ENCODE data around the gene GCLM.
"Not testable (repeated sequence)": the region's sequence is repeated elsewhere in the genome, so short reads cannot be mapped to it uniquely, and the experiment has no call there.

DNA sequence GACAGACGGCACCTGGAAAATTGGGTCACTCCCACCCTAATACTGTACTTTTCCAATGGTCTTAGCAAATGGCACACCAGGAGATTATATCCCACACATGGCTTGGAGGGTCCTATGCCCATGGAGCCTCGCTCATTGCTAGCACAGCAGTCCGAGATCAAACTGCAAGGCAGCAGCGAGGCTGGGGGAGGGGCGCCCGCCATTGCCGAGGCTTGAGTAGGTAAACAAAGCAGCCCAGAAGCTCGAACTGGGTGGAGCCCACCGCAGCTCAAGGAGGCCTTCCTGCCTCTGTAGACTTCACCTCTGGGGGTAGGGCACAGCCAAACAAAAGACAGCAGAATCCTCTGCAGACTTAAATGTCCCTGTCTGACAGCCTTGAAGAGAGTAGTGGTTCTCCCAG, 53.2 kb downstream of the GCLM start:
- TF ChIP-seq, protein P1, sequence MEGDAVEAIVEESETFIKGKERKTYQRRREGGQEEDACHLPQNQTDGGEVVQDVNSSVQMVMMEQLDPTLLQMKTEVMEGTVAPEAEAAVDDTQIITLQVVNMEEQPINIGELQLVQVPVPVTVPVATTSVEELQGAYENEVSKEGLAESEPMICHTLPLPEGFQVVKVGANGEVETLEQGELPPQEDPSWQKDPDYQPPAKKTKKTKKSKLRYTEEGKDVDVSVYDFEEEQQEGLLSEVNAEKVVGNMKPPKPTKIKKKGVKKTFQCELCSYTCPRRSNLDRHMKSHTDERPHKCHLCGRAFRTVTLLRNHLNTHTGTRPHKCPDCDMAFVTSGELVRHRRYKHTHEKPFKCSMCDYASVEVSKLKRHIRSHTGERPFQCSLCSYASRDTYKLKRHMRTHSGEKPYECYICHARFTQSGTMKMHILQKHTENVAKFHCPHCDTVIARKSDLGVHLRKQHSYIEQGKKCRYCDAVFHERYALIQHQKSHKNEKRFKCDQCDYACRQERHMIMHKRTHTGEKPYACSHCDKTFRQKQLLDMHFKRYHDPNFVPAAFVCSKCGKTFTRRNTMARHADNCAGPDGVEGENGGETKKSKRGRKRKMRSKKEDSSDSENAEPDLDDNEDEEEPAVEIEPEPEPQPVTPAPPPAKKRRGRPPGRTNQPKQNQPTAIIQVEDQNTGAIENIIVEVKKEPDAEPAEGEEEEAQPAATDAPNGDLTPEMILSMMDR (IDR thresholded peaks at IDR 0.05 in 2 of 3, conservative IDR thresholded peaks at IDR 0.05 in 1 of 3; ENCODE audit: insufficient read depth in 2 of 3, low read depth in 1 of 3, low read length in 3 of 3) = not testable (repeated sequence)
- TF ChIP-seq YY1 (IDR thresholded peaks at IDR 0.05; ENCODE audit: borderline replicate concordance in 1 of 3, control insufficient read depth in 1 of 3, extremely low read depth in 1 of 3, insufficient read depth in 3 of 3, insufficient read length in 1 of 3, insufficient replicate concordance in 2 of 3, low read depth in 1 of 3, low read length in 2 of 3); POLR2A (conservative IDR thresholded peaks at IDR 0.05): not testable (repeated sequence)

Data from K562 (cell line).